ENCODE measurements around the gene TMEM190. TPM values are rescaled to one million over a fixed set of nuclear protein-coding genes. Genes with fewer than 3 reads are reported as not detected.

TMEM190 gene
- total and polyA plus RNA-seq, 9 of the 15 experiments (the other 6 are each of a cell fraction or from before 2014, with no cell fraction given) = not detected

DNA sequence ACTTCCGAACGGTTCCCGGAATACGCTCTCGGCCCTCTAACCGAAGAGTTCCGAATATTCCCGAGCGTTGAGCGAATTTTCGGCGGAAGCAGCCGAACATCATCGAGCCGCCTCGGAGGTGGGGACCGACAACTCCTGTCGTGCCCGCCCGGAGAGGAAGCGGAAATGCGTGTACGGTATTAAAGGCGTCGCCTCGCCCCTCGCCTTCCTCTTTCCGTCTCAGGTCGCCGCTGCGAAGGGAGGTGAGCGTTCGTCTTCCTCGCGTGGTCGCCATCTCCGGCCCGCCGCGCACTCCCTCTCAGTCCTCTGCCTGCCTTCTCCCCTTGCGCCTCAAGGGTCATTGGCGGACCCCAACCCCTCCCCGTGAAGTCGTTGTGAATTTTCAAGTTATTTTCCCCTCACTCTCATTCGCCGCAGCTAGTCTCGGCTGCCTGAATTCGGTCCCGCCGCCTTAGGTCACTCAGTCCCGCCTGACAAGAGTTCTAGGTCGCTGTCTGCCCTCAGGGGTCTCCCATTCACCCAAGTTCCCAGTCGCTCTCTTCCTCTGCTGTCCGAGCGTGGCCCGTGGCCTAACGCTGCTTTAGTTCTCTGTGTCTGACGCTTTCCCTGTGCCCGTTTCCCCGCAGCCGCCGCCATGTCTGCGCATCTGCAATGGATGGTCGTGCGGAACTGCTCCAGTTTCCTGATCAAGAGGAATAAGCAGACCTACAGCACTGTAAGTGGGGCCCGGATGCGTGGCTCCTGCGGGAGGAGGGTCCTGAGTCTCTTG is 9.3 kb downstream of the TMEM190 start, which contains the start of gene RPL28 (continued):
- TF ChIP-seq, protein P1, sequence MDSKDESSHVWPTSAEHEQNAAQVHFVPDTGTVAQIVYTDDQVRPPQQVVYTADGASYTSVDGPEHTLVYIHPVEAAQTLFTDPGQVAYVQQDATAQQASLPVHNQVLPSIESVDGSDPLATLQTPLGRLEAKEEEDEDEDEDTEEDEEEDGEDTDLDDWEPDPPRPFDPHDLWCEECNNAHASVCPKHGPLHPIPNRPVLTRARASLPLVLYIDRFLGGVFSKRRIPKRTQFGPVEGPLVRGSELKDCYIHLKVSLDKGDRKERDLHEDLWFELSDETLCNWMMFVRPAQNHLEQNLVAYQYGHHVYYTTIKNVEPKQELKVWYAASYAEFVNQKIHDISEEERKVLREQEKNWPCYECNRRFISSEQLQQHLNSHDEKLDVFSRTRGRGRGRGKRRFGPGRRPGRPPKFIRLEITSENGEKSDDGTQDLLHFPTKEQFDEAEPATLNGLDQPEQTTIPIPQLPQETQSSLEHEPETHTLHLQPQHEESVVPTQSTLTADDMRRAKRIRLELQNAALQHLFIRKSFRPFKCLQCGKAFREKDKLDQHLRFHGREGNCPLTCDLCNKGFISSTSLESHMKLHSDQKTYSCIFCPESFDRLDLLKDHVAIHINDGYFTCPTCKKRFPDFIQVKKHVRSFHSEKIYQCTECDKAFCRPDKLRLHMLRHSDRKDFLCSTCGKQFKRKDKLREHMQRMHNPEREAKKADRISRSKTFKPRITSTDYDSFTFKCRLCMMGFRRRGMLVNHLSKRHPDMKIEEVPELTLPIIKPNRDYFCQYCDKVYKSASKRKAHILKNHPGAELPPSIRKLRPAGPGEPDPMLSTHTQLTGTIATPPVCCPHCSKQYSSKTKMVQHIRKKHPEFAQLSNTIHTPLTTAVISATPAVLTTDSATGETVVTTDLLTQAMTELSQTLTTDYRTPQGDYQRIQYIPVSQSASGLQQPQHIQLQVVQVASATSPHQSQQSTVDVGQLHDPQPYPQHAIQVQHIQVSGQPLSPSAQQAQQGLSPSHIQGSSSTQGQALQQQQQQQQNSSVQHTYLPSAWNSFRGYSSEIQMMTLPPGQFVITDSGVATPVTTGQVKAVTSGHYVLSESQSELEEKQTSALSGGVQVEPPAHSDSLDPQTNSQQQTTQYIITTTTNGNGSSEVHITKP (IDR thresholded peaks at IDR 0.05; ENCODE audit: partially characterized antibody) = no peak
- TF ChIP-seq RBFOX2 (IDR thresholded peaks at IDR 0.05; ENCODE audit: low read depth, low read length) (peak; percentile 99), STAG1 (CRISPR knock-in tag; IDR thresholded peaks at IDR 0.05; ENCODE audit: borderline replicate concordance) (no peak), MXI1 (IDR thresholded peaks at IDR 0.05; ENCODE audit: low read depth, low read length) (peak; percentile 71; the same call in 1 of the 2 replicates), DACH1 (IDR thresholded peaks at IDR 0.05; ENCODE audit: partially characterized antibody) (no peak), TCF3 (CRISPR knock-in tag; IDR thresholded peaks at IDR 0.05) (no peak)
- TF ChIP-seq, protein P2, sequence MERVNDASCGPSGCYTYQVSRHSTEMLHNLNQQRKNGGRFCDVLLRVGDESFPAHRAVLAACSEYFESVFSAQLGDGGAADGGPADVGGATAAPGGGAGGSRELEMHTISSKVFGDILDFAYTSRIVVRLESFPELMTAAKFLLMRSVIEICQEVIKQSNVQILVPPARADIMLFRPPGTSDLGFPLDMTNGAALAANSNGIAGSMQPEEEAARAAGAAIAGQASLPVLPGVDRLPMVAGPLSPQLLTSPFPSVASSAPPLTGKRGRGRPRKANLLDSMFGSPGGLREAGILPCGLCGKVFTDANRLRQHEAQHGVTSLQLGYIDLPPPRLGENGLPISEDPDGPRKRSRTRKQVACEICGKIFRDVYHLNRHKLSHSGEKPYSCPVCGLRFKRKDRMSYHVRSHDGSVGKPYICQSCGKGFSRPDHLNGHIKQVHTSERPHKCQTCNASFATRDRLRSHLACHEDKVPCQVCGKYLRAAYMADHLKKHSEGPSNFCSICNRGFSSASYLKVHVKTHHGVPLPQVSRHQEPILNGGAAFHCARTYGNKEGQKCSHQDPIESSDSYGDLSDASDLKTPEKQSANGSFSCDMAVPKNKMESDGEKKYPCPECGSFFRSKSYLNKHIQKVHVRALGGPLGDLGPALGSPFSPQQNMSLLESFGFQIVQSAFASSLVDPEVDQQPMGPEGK (CRISPR knock-in tag; IDR thresholded peaks at IDR 0.05; ENCODE audit: borderline replicate concordance) = no peak
- TF ChIP-seq, protein P3, sequence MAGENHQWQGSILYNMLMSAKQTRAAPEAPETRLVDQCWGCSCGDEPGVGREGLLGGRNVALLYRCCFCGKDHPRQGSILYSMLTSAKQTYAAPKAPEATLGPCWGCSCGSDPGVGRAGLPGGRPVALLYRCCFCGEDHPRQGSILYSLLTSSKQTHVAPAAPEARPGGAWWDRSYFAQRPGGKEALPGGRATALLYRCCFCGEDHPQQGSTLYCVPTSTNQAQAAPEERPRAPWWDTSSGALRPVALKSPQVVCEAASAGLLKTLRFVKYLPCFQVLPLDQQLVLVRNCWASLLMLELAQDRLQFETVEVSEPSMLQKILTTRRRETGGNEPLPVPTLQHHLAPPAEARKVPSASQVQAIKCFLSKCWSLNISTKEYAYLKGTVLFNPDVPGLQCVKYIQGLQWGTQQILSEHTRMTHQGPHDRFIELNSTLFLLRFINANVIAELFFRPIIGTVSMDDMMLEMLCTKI (IDR thresholded peaks at IDR 0.05; ENCODE audit: partially characterized antibody) = no peak
- TF ChIP-seq, protein P4, sequence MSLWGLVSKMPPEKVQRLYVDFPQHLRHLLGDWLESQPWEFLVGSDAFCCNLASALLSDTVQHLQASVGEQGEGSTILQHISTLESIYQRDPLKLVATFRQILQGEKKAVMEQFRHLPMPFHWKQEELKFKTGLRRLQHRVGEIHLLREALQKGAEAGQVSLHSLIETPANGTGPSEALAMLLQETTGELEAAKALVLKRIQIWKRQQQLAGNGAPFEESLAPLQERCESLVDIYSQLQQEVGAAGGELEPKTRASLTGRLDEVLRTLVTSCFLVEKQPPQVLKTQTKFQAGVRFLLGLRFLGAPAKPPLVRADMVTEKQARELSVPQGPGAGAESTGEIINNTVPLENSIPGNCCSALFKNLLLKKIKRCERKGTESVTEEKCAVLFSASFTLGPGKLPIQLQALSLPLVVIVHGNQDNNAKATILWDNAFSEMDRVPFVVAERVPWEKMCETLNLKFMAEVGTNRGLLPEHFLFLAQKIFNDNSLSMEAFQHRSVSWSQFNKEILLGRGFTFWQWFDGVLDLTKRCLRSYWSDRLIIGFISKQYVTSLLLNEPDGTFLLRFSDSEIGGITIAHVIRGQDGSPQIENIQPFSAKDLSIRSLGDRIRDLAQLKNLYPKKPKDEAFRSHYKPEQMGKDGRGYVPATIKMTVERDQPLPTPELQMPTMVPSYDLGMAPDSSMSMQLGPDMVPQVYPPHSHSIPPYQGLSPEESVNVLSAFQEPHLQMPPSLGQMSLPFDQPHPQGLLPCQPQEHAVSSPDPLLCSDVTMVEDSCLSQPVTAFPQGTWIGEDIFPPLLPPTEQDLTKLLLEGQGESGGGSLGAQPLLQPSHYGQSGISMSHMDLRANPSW (CRISPR knock-in tag; IDR thresholded peaks at IDR 0.05) = no peak
- TF ChIP-seq, protein P5, sequence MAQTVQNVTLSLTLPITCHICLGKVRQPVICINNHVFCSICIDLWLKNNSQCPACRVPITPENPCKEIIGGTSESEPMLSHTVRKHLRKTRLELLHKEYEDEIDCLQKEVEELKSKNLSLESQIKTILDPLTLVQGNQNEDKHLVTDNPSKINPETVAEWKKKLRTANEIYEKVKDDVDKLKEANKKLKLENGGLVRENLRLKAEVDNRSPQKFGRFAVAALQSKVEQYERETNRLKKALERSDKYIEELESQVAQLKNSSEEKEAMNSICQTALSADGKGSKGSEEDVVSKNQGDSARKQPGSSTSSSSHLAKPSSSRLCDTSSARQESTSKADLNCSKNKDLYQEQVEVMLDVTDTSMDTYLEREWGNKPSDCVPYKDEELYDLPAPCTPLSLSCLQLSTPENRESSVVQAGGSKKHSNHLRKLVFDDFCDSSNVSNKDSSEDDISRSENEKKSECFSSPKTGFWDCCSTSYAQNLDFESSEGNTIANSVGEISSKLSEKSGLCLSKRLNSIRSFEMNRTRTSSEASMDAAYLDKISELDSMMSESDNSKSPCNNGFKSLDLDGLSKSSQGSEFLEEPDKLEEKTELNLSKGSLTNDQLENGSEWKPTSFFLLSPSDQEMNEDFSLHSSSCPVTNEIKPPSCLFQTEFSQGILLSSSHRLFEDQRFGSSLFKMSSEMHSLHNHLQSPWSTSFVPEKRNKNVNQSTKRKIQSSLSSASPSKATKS (CRISPR knock-in tag; IDR thresholded peaks at IDR 0.05) = no peak

Data from K562 (cell line).